ENCODE results near the gene SH3BP5L.

GRCh38 chr1:248821101-248821500, 4.6 kb downstream of the SH3BP5L start:
- TF ChIP-seq CTCF (IDR thresholded peaks at IDR 0.05) = no peak
- no peak for TF ChIP-seq POLR2A (IDR thresholded peaks at IDR 0.05)

All from tibial nerve (tissue), 3 donors.